ENCODE results near the gene CDKAL1.
"Not testable (repeated sequence)": the region's sequence is repeated elsewhere in the genome, so short reads cannot be mapped to it uniquely, and the experiment has no call there.

Gene CDKAL1

DNA sequence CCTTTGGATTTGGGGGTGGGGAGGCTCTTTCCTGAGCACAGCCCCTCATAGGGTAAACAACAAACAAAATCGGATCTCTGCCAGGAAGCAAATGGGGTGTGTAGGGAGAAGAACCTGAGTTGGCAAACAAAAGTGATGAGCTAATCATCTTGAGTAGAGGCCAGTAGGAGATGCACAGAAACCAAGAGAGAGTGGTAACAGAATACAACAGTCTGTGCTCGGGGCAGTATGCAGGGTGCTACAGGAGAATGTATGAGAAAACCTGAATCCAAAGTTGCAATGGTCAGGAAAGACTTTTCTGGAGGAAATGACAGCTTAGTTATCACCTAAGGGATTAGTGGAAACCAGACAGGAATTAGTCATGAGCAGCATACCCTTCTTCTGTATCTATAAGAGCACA, 177.8 kb downstream of the CDKAL1 start:
- DNase-seq, result no peak

DNA sequence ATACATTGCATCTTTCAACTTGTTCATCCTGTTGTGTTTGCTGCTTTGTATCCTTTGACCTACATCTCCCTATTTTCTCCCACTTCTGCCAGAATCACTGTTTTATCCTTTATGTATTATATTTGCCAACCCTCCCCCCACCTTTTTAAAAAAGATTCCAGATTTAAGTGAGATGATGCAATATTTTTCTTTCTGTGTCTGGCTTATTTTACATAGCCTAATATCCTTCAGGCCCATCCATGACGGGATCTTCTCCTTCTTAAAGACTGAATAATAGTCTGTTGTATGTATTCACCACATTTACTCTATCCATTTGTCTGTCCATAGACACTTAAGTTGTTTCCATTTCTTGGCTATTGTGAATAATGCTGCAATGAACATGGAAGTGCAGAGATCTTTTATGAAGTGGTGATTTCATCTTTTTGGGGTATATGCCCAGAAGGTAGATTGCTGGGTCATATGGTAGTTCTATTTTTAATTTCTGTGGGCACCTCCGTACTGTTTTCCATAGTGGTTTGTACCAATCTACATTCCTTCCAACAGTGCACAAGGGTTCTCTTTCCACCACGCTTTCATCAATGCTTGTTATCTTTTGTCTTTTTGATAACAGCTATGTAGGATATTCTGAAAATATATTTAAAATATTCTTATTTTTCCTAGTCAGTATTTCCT, 181.0 kb downstream of the CDKAL1 start:
- no peak for DNase-seq

DNA sequence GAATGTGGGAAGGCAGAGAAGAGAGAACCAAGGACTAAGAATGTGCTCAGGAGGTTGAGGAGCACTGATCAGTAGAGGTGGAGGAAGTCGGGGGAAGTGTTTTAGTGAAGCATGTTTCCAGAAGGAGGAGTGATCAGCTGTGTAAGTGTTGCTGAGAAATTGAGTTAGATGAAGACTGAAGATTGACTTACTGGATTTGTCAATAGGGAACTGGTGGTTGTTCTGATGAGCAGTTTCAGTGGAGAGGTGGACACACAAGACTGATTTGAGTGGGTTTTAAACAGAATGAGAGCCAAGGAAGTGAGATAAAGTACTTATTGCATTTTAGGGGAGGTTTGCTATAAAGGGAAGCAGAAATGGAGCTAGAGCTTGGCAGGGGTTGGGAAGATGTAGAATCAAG, 182.6 kb downstream of the CDKAL1 start:
- DNase-seq, result no peak

DNA sequence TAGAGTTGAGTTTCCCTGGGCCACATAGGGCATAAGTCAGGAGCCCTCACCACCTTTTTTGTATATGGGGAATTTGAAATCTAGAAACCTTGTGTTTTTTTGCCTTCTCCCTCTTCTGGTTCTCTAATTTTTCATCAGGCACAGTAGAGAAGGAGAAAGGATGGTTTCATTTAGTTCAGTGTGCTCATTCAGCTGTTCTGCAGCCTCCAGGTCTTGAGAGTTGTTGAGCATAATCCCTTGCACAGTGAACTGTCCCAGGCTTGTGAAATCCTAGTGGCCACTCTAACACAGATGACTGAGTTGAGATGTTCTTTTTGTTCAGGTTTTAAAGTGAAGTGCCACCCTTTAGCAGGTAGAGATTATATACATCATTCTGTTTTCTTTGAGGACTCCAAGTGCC, 183.5 kb downstream of the CDKAL1 start:
- DNase-seq, result no peak

DNA sequence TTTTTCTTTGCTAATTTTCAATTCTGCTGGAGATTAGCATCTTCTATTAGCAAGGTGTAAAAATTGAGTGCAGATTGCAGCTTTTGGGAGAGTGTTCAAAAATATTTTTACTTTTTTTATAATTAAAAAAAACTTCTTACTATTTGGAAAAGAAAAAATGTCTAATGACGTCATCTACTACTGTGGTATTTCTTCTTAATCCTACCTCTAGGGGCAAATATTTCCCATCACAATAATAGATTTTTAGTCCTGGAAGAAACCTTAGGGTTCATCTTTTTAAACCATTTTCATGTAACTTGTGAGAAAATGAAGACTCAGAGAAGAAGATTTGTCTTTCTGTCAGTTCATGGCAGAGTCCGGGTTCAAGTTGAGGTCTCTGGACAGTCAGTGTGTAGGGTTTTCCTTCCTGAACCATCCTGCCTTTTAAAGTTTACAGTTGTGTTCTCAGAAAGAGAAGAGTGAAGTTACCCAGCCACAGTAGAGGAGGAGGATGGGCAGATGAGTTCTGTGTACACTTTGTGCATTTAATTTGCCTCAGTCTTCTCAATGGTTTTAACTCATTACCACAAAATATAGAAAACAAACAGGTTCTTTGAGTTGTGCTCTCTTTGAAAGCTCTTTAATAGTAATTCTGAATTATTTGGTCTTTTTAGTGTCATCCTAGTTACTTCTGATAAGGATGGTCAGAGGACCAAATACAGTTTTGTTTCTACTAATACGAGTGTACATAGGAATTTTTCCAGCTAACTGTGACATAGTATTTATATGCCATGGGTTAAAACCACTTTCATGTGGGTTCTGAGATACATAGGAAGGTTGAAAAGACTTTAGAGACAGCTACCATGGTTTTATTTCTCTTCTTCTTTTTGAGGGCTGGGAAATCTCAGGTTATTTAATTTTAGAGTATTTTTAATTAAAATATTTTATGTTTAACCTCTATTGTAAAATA, 184.7 kb downstream of the CDKAL1 start:
- DNase-seq, result no peak

DNA sequence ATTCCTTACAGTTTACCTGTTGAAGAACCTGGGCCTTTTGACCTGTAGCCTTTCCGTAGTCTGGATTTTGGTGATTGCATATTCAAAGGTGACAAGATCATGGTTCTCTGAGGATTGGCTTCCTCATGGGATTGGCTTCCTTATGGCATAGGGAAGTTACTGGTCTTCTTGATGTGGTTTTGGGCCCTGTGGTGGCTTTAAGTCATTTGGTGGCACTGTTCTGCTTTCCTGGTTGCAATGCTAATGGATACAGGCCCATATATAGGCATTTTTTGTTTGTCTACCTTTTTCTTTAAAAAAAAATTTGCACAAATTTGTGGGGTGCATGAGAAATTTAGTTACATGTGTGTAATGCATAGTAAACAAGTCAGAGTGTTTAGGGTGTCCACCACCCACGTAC, 185.7 kb downstream of the CDKAL1 start:
- no peak for DNase-seq

DNA sequence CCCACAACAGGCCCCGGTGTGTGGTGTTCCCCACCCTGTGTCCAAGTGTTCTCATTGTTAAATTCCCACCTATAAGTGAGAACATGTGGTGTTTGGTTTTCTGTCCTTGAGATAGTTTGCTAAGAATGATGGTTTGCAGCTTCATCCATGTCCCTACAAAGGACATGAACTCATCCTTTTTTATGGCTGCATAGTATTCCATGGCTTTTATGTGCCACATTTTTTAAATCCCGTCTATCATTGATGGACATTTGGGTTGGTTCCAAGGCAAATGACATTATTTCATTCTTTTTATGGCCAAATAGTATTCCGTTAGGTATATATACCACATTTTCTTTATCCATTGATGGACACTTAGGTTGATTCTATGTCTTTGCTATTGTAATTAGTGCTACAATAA, 186.9 kb downstream of the CDKAL1 start:
- not testable (repeated sequence) for DNase-seq

DNA sequence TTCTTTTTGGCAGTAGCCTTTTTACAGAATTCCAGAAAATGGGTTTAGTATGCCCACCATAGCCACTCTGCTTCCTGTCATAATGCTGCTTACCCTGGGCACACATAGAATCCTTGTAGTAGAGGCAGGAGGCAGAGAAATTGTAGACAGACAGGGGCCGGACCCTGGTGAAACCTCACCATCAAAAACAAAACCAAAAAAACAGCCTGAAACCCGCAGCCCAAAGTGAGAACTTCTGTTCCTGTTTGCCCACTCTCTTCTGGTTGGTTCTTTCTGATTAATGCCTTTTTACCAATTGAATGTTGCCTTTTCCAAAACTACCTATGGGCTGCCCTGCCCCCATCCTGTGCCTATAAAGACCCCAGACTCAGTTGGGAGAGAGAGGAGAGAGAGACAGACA, 188.2 kb downstream of the CDKAL1 start:
- DNase-seq, result no peak

DNA sequence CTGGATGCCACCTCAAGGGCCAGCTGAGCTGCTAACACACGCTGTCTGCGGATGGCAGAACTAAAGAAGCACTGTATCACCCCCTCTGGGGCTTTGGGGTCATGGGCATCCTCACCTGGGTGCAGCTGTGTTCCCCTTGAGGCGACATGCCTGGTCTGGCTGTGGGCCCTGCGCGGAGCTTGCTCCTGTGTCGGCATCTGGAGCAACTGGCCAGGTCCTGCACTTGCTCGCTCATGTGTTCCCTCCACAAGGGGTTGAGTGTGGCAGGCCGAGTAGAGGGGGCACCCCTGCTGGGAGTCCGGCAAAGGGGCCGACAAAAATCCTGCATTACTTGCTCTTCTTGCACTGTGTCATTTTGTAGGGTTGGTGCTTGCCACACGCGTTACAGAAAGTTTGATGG, 189.0 kb downstream of the CDKAL1 start:
- DNase-seq, result no peak

DNA sequence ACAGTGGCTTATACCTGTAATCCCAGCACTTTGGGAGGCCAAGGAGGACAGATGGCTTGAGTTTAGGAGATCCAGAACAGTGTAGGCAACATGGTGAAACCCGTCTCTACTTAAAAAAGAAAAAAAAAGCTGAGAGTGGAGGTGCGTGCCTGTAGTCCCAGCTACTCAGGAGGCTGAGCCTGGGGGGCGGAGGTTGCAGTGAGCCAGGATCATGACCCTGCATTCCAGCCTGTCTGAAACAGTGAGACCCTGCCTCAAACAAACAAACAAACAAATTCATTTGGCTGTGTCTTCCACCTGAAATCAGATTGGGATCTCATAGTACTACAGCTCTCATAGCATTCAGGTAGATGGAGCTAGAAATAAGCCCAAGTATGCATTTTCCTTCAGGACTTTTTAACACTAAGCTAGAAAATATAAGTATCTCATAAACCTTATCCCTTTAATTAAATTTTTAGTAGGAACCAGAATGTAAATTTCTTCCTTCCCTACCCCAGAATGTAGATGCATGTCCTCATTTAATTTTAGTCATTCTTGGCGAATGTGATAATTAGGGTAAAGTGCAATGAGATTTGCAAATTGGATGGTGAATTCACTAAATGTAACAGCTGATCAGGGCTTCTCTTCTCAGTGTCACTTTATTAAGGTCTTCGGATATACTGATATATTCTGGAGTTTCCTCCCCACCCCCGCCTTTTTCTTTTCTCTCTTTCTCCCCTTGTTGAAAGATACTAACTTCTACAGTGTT, 190.4 kb downstream of the CDKAL1 start:
- no peak for DNase-seq

DNA sequence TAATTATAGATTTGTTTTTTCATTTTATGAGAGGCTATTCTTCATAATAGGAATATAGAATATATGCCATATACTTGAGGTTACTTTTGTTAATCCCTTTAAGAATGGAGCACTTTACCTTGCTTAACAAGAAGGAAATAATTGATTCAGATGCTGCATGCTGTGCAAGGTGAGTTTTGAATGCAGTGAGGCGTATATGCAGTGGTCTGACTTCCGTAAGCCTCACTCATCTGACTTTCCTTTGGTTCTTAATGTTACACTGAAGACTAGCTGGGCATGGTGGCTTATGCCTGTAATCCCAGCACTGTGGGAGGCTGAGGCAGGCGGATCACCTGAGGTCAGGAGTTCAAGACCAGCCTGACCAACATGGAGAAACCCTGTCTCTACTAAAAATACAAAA, 191.0 kb downstream of the CDKAL1 start:
- DNase-seq, result not testable (repeated sequence)

DNA sequence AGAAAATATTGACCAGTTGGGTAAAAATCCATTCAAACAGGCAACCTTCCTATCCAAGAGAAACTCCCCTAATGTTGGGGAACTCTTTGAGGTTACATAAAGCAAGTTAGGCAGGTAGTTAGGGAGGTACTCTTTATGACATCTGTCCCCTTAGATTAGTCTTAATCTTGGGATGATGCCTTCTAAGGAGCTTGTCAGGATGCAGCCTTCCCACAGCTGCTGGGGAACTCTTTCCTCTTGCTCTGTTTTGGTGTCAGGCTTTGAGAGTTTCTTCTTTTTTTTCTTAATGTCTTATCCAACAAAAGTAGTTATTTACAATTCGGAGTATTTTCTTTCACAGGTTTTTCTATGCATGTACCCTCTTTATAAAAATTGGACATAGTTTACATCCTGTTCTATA, 194.8 kb downstream of the CDKAL1 start:
- no peak for DNase-seq

DNA sequence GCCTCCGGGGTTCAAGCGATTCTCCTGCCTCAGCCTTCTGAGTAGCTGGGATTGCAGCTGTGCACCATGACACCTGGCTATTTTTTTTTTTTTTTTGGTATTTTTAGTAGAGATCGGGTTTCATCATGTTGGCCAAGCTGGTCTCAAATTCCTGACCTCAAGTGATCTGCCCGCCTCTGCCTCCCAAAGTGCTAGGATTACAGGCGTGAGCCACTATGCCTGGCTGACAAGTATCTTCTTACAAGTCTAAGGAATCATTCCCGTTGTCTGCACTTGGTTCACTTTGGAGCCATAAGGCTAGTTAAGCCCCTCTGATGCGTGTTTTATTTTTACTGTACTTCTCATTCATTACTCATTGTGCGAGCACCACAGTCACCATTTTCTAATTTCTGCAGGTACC, 198.1 kb downstream of the CDKAL1 start:
- not testable (repeated sequence) for DNase-seq

DNA sequence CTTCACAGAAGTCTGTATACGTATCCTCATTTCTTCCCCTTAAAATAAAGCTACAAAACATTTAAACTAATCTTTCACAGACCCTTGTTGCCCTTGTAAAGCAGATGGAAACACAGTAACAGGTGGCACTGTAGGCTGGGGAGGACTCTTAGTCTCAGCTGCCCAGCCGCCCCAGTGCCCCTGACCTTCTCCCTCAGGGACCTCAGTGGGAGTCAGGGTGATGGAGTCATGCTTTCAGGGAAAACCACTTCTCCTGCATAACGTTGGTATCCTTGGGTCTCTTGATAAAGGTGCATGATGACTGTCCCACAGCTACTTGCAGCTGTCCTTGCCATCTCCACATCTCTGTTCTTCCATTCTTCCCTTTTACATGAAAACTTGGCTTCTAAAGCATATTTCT, 198.6 kb downstream of the CDKAL1 start:
- DNase-seq, result no peak

DNA sequence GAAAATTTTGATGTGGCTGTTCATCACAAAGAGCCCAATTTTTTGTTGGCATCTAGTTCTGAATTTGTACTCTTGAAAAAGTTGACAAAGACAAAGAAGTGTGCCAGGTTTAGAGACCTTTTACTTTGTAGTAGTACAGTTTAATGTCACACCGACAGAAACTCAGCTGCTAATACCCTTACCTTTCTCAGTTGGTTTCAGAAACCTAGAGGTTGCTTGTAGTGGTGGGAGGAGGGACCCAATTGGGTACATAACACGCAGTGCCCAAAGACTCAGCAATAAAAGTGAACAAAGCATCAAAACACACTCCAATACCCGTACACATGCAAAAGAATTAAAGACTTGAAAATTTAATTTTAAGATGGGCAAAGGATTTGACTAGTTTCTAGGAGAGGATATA, 203.7 kb downstream of the CDKAL1 start:
- no peak for DNase-seq

DNA sequence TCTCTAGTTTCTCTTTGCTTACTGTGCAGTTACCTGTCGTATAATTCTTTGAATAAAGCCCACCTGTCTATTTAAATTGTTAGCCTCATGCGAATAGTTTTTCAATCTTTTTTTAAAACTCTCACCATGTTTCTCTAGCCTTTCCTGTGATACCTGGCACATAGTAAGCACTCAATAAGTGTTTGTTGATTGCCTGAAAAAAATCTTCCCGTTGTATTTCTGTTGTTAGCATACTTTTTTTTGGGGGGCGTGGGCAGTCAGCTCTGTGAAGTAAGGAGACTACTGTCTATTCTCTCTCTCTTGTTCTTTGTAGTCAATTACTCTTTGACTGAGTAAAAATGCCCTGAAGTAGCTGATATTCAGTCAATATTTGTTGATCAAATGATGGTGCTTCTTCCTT, 205.8 kb downstream of the CDKAL1 start:
- DNase-seq, result no peak

DNA sequence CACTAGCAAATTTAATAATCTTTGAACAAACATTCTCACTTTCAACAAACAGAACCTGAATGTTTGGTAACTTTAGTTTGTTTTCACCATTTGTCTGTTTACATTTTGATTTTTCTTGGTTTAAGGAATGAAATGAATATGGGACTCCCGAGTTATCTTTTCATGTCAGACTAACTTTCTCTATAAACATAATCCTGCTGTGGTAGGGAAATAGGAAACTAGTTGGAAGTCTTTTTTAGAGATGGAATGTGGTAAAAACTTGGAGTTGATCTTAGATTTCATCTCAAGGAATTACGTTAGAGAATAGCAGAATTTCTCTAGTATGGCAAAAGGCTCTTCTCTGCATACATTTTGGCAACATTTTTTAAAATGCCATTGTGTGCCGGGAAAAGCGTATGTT, 206.5 kb downstream of the CDKAL1 start:
- no peak for DNase-seq

DNA sequence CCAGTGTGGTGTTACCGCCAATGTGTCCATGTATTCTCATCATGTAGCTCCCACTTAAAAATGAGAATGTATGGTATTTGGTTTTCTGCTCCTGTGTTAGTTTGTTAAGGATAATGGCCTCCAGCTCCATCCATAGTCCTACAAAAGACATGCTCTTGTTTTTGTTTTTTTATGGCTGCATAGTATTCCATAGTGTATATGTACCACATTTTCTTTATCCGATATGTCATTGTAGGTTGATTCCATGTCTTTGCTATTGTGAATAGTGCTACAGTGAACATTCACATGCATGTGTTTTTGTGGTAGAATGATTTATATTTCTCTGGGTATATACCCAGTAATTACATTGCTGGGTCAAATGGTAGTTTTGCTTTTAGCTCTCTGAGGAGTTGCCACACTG, 207.2 kb downstream of the CDKAL1 start:
- no peak for DNase-seq

DNA sequence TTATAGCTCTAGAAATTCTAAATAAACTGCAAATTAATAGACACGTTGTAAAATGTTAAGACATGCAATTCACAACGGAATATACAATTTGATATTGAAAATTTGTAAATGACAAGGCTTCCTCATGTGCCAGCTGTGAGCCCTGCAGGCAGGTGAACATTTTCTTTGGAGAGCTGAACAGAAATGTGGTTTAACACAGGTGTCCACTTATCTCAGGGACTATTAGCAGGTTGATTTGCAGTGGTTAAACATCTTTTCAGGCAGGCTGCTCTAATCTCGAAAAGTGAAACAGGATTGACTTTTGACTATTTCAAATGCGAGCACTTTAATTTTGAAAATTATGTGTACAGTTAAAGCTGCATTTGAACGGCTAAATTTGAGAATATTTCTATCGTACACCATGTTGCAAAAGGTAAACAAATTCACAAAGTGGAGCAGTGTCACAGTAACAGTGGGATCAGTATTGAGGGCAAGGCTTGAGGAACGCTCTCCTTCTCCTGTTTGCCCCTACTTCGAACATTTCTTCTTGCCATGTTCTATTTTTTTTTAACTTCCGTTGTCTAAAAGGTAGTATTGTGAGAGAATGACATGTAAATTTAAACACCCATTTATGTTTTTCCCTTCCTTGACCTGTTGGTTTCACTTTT, 210.8 kb downstream of the CDKAL1 start:
- no peak for DNase-seq

DNA sequence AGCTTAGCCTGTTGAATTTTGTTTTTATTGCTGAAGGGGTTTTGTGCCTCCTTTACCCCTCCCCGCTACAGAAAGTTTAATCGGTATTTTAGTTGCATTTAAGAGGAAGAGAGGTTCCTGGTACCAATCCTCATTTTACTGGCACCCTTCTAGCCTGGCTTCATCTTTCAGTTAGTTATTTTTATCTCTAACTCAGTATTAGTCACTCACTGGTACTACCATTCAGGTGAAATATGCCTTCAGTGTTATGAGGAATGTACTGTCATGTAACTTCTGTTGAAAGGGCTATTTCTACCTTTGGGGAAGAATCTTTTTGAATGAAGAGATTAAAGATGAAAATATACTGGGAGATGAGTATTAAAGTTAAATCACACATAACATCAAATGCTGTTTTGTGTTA, 211.8 kb downstream of the CDKAL1 start:
- DNase-seq, result no peak

DNA sequence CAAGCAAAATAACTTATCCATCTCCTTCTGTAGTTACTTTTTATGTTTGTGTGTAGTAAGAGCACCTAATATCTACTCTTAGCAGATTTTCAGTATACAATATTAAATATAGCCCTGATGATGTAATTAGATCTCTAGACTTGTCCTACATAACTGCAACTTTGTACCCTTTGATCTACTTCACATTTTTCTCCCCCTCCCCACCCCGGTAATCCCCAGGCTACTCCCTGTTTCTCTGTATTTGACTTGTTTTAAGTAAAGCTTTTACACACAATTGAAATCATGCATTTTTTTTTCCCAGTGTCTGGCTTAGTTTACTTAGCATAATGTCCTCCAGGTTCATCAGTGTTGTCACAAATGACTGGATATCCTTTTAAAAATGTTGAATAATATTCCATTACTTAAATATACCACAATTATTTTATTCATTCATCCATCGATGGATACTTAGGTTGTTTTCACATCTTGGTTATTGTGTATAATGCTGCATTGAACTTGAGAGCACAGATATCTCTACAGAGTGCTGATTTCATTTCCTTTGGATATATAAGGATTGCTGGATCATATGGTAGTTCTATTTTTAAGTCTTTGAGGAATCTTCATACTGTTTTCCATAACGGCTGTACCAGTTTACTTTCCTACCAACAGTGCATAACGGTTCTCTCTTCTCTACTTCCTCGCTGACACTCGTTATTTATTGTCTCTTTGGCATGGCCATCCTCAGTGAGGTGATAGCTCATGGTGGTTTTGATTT, 212.7 kb downstream of the CDKAL1 start:
- DNase-seq, result no peak

DNA sequence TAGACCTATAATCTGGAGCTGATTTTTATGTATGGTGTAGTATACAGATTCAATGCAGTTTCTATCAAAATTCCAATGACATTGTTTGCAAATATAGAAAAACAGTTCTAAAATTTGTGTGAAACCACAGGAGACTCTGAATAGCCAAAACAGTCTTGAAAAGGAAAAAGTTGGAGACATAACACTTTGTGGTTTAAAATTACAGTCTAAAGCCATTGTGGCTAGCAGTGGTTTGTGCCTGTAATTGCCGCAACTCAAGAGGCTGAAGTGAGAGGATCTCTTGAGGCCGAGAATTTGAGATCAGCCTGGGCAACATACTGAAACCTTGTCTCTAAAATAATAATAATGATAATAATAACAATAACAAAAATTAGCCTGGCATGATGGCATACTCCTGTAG, 213.7 kb downstream of the CDKAL1 start:
- DNase-seq, result no peak

Measured in CD4-positive, alpha-beta T cell treated with Interferon gamma for 1 hour (primary cell).